NT2/D1 (cell line): ENCODE measurements around the gene SLC12A5.

Experiments
- SUZ12 ChIP-seq: IDR thresholded peaks from 2 replicates; pipeline ENCODE4 v1.6.1; 2011; ENCODE audit not compliant: insufficient read length, insufficient read depth; ENCODE audit errors: extremely low read depth
- YY1 ChIP-seq: IDR thresholded peaks from 2 replicates; pipeline ENCODE4 v1.6.1; 2011; ENCODE audit not compliant: insufficient read length, insufficient read depth

DNA sequence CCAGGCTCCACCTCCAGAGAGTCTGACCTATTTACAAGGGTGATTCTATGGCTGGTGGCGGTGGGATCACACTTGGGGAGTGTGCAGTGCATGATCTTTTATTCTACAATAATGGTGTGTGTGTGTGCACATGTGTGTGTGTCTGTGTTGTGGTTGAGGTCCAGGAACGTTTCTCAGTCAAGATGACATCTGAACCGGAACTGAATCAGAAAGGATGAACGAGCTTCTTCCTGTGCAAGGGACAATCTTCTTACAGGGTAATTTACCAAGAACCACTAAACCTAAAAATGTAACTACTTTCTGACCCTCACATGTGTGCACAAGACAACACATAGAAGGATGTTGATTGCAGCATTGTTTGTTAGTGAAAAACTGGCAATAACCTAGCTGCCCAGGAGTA, 11.7 kb upstream of the SLC12A5 start:
- no peak for TF ChIP-seq SUZ12
- no peak for TF ChIP-seq YY1
